GM19452 (cell line): Measurements from ENCODE around the gene UBC.
"Not testable (repeated sequence)": the region's sequence is repeated elsewhere in the genome, so short reads cannot be mapped to it uniquely, and the experiment has no call there.

Experiments
- ATAC-seq: cut with Tn5 transposase; IDR thresholded peaks from one replicate; pipeline ENCODE4 v1.9.1; 2021; ENCODE audit not compliant: unreplicated experiment

Gene UBC

GRCh38 chr12:124931528-124931927 is 17.1 kb upstream of the UBC start:
- ATAC-seq, result not testable (repeated sequence)

DNA sequence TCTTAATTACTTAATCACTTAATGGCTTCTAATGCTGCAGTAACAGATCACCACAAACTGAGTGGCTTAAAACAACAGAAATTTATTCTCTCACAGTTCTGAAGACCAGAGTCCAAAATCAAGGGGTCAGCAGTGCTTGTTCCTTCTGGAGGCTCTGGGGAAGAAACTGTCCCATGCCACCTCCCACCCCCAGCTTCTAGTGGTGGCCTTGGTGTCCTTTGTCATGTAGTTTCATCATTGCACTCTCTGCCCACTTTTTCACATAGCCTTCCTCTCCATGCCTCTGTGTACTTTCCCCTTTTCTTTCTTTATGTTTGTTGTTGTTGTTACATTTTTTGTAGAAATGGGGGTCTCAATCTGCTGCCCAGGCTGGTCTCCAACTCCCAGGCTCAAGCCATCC is 16.1 kb upstream of the UBC start:
- ATAC-seq, result no peak

DNA sequence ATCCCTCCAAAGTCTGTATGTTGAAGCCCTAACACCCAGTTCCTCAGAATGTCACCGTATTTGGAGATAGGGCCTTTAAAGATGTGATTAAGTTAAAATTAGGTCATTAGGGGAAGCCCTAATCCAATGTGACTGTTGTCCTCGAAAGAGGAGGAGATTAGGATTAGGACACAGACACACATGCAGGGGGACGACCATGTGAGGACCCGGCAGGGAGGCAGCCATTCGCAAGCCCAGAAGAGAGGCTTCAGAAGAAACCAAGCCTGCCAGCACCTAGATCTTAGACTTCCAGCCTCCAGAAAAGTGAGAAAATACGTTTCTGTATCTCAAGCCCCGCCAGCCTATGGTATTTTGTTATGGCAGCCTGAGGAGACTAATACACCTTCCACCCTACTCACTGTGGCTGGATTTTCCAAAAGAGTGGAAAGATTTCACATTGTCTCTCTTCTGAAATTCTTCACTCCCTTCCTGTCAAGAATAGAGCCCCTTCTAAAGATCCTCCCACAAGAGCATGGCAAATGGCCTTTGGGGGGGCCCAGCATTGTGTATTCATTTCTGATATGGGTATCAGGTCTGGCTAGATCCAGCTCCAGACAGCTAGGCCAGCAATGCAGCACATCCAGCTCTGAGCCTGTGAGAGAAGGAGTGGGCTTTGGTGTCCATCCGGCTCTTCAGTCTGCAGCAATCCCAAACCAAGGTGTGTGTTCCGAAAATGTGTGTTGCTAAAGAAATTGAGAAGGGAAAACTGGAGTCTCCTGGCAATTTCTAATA is 15.4 kb upstream of the UBC start:
- ATAC-seq, result no peak

GRCh38 chr12:124928912-124929530 is 14.6 kb upstream of the UBC start:
- ATAC-seq, result no peak

DNA sequence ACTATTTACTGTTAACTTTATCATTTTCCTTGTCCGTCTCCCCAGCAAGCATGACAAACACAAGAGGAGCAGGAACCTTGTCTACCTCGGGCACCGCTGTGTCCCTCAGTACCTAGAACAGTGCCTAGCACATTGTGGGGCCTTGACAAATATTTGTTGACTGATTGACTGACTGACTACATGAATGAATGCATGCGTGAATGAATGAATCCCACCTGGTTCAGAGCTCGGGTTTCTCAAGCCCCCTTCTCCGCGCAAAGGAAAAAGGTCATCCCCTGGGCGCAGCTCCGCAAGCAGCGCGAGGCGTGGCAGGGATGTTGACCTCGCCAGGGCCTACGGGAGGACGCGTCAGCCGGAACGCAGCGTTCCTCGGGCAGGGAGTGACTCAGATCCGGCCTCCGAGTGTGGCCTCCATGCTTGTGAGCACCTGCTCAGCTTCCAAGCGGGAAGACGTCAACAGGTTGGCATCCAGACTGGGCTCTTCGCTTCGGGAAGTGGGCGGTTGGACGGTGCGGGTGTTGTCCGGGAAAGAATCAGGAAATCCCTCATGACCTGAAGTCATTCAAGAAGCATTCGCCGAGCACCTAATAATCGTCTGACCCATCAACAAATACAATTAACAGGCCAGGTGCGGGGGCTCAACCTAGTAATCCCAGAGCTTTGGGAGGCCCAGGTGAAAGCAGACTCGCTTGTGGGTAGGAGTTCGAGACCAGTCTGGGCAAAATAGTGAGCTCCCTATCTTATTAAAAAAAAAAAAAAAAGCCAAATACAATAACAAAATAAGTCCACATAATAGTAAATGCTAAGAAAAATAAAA is 13.9 kb upstream of the UBC start:
- peak; percentile 47 for ATAC-seq

DNA sequence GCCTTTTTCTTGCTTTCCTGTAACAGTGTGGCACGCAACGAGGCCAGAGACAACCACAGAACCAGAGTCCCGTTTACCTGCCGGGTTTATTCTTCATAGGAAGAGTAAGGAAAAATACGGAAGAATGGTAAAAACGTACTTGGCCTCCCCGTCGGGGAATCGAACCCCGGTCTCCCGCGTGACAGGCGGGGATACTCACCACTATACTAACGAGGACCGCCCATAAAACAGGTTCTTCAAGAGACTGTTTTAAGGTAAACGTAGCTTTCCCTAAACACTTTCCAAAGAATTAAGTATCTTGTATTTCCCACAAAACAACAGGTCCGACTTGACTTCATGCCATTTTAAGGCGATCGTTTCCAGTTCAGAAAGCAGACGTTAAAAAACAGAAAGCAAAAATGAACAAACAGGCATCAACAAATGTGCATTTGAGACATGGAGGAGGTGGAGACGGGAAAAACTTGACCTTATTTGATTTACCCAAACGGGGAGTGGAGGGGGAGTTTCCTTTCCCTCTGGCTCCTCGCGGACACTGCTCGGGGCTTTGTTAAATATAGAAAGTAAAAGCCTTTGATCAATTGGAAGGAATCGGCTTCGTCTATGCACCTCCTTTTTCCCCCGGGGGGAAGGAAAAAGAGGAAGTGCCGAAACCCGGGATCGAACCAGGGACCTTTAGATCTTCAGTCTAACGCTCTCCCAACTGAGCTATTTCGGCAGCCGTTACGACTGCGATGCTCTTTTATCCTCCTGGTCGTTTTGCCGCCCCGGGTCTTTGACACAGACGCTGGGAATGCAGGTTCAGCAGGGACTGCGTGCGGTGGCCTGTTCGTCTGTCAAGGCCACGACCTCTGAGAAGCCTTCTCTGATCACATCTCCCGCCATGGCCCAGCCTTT is 13.0 kb upstream of the UBC start:
- ATAC-seq, result peak; percentile 70

GRCh38 chr12:124925782-124926181 is 11.3 kb upstream of the UBC start:
- not testable (repeated sequence) for ATAC-seq

GRCh38 chr12:124925117-124925516 is 10.7 kb upstream of the UBC start:
- no peak for ATAC-seq

DNA sequence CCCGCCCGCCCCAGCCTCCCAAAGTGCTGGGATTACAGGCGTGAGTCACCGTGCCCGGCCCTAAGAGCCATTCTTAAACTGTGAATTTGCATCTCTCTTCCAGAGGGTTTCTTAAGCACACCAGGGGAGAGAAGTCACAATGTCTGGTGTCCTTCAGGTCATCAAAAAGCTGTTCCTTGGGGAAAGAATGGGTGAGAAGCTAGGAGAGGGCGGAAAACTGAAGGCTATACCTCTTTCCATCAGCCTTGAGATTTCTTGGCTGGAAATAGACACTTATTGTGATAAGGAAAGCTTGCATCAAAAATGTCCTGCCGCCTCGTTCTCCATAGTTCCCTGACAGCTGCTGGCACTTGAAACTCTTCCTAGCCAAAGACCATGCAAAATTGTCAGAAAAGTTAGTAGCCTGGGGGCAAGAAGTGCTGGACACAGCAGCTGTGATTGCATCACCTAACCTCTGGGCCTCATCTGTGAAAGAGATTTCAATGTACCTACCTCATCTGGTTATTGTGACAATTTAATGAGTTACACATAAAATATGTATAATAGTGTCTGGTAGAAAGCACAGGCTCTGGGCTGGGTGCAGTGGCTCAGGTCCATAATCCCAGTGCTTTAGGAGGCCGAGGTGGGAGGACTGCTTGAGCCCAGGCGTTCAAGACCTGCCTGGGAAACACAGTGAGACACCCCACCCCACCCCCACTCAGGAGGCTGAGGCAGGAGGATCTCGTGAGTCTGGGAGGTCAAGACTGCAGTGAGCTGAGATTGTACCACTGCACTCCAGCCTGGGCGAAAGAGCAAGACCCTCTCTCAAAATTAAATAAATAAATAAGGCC is 9.7 kb upstream of the UBC start:
- ATAC-seq, result no peak

GRCh38 chr12:124921200-124922031 is 7.0 kb upstream of the UBC start:
- ATAC-seq, result peak; percentile 42

DNA sequence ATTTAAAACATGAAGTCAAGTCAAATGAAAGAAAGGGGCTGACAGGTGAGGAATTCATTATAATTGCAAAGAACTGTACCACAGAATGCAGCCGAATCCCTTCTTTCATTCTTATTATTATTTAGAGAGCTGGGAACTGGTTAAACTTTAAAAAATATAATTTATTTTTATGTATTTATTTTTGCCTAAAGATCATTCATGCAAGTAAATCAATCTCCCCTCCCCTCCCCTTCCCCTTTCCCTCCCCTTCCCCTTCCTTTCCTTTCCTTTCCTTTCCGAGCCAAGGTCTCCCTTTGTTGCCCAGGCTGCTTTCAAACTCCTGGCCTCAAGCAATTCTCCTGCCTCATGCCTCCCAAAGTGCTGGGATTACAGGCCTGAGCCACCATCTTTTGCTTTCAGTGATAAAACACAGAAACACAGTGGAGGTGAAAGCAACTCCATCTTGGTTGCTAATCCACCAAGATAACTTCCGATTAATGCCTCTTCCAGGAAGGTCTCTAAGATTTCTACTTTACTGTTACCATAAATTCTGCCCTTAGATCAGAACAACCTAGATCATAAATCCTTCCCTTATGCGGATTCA is 6.0 kb upstream of the UBC start:
- ATAC-seq, result no peak

- no peak for ATAC-seq
Observed at GRCh38 chr12:124919521-124920352, 5.3 kb upstream of the UBC start.

- ATAC-seq, result not testable (repeated sequence)
Observed at GRCh38 chr12:124918622-124918988, 4.2 kb upstream of the UBC start.

- ATAC-seq, result no peak
Observed at GRCh38 chr12:124917841-124918621, 3.6 kb upstream of the UBC start.

DNA sequence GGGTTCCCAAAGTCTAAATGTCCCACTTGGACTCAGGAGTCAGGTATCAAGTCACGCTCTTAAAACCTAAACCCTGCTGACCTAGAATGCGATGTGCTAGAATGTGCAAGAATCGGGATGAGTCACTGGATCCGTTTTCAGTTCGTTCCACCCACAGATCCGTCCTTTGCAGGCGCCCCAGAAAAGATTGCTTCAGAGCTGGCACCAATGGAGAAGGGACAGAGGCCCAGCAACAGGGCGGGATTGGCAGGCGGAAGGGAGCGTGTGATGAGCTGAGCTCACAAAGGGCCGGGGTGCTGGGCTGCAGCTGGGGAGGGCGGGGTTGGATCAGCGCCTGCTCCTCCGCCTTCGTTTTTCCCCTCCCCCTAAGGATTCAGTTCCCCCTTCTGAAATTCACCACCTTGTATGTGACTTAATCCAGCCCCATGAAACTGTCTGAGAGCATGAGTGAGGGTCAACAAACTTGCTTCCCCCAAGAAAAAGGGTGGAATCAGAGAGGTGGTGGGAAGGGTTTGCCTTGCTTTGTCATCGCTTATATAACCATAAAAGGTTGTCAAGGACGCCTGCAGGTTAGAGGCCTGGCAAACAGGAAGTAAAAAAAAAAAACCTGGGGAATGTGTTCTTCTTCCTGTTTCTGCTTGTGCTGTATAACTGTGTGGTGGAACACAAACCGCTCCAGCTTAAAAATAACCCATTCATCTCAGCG is 2.8 kb upstream of the UBC start:
- ATAC-seq, result peak; percentile 47

DNA sequence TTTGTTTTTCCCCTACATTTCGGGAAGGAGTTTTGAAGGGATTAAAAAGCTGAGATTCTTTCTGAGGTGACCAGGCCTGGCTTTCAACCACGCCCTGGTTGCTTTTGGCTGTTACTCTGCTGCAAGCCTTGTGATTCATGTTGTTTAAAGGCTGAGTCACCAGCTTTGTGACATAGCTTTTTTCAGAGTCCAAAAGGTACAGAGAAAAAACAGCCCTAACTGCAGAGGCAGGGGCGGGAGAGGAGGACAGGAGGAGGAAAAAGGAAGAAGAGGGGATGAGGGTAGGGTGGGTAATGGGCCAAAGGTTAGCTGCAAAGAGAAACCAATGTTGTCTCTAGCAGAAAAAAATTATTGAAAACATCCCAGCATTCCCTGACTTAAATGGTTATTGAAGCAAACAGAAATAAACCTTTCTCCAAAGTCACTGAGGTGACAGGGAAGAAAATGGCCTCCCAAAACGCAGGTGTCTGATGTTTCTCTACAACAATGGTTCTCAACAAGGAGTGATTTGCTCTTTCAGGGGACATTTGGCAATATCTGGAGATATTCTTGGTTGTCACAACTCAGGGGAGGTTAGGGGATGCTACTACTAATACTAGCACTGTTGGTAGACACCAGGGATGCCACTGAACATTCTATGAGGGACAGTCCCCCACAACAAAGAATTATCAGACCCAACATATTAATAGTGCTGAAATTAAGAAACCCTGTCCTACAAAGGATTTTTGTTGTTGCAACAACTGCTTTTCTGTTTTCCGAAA is 2.1 kb upstream of the UBC start:
- ATAC-seq, result no peak
